Iris pigment epithelial cell (primary cell): ENCODE data around the gene DAAM2.

Source experiments
- DNase-seq: peaks from one replicate; pipeline ENCODE4 v3.0.0-alpha.2; 2011; ENCODE audit warnings: low read depth

DAAM2 gene

DNA sequence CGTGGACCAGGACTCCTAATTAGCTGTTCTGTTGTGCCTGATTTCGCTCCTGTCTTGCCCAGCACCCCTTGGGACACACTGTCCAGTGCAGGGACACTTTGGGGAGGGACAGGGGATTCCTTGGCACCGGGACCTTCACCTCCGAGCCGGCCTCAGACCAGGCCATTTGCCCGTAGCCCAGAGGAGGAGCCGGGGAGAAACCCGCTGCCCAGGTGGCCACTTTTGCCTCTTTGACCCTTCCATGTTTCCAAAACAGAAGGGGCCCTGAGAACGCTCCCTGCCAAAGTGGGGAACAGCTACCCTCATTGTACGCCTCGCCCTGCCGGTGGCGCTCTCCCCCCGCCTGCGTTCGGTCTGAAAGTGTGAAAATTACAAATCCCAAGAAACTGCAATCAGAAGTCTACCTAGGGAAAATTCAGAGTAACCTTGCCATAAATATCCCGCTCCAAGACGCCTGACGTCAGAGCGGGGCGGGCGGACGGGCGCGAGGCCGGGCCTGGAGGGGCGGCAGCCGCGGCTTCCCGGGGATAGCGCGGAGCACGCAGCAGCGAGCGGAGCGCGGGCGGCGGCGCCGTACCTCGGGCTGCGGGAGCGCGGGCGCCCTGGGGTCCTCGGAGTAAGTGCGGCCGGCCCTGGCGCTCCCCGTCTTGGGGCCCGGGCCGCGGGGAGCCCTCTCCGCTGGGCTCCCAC, at the start of gene DAAM2:
Gene DAAM2 (plus strand): TSS at position 527 of the 690 bp plus-strand sequence. CDS start 63,927 bp downstream, outside the sequence.
- peak; percentile 32 for DNase-seq

DNA sequence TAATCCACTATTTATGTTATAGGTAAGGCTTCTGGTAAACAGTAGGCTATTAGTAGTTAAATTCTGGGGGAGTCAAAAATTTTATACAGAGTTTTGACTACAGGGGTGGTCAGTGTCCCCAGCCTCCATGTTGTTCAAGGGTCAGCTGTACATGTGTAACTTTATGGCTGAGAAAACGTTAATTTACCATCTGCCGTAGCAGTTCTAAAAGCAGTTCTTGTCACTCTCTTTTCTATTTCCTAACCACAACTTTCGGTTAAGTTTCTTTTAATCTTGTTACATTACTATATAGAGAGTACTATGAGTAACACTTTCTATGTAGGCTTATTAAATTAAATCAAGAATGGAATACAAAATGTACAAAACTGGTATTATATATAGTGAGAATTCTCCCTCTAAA, 45.4 kb upstream of the DAAM2 start:
- DNase-seq: no peak

DNA sequence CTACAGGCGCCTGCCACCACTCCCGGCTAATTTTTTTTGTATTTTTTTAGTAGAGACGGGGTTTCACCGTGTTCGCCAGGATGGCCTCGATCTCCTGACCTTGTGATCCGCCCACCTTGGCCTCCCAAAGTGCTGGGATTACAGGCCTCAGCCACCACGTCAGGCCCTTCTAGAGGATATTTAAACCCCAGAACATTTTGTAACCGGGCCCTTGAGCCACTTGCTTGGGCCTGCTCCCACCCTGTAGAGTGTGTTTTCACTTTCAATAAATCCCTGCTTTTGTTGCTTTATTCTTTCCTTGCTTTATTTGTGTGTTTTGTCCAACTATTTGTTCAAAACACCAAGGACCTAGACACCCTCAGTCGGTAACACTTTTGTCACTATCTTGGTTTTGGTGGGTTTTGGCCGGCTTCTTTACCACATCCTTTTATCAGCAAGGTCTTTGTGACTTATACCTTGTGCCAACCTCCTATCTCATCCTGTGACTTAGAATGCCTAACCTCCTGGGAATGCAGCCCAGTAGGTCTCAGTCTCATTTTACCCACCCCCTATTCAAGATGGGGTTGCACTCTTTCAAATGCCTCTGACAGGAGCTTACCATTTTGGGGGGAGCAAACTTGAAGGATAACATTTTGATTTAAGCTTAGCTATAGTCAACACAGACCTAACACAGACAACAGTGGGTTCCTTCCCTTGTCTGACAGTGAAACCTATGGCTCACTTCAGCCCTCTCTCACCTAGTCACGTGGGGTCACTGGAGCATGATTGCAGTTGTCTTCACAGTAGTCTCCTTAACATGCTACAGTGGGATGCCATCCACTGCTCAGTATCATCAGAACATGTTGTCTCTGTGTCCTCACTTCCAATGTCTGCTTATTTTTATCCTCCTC, 39.1 kb upstream of the DAAM2 start:
- DNase-seq: no peak

DNA sequence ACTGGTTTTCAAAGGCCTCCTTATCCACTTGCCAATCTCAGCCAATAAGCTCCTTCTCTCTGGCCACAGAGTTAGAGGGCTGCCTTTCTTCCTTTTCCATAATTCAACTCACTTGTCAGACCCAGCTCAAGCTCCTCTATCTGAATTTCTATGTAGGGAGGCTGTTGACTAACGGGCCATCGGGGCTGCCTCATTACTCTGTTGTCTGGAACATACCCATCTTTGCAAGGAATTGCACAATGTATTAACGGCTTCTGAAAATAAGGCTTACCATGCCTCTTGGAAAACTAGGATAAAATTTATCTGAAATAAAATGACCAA, 38.5 kb upstream of the DAAM2 start:
- no peak for DNase-seq

DNA sequence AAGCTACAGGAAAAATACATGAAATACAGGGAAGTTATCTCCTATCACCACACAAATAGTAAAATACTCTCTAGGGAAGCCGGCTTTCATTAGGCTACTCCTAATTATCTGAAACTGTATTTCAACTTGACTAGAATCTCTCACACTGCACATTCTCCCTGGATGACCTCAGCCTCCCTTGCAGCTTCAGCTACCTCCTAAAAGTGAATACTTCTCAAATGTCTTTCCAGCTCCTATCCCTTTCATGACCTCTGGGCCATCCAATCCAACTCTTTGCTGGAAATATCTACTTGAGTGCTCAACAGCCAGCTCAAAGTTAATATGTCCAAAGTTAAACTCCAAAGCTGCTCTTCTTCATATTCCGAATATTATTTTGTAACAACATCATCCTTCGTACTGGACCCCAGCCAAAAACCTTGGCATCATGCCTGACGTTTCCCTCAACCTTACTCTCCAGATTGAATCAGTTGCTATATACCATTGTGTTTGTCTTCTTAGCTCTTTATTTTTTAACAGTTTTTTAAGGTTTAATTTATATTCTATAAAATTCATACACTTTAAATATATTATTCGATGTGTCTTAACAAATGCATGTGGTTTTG, 37.6 kb upstream of the DAAM2 start:
- DNase-seq: no peak

DNA sequence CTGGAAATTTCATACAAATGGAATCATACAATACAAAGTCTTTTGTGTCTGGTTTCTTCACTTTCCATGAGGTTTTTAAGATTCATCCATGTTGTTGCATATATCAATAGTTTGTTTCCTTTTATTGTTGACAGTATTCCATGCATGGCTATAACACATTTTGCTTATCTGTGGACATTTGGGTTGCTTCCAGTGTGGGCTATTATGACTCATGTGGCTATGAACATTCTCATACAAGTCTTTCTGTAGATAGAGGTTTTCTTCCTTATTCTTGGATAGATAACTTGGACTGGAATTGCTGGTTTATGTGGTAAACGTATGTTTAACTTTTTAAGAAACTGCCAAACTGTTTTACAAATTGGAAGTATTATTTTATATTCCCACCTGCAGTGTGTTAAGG, 36.9 kb upstream of the DAAM2 start:
- peak; percentile 38 for DNase-seq

DNA sequence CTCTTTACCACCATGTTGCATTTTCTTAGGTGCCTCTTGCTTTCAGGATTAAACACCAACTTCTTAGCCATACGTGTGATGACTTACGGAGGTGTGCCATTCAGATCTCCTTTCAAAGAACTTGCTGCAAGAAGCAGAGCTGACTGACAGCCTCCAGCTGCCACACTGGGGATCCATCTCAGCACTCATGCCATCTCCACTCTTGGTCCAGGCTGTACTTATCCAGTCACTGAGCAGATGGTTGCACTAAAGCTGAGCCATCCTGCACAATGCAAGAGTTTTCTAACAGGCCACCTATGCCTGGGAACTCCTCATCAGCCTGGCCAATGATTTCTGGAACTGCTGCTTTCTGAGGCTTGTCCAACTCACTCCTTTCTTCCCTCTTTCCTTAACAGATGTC, 35.6 kb upstream of the DAAM2 start:
- no peak for DNase-seq

DNA sequence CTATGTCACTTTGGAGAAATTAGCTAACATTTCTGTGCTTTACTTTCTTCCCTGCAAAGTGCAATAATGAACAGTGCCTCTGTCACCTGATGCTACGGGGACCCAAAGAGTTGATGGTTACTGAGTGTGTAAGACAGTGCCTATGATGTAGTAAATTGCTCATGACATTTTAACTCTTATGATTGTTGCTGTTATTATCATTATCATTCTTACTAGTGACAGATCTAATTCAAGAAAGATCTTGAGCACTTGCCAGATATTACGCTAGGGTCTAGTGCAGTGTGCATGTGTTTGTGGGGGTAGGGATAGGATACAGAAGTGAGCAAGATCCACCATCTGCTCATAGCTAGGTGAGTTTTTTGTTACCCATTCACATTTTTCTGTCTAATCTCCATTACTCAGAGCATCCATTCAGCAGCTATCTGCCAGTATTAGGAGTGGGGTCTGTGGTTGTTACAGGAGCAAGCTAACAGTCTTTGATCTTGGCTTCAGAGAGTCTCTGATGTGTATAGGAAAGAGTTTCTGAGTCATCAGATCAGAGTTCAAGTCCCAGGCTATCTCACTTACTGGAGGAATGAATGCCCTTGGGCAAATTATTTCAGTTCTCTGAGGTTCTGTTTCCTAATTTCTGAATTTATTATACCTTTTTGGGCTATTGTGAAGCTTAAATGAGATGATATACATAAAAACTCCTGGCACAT, 33.1 kb upstream of the DAAM2 start:
- DNase-seq: no peak

DNA sequence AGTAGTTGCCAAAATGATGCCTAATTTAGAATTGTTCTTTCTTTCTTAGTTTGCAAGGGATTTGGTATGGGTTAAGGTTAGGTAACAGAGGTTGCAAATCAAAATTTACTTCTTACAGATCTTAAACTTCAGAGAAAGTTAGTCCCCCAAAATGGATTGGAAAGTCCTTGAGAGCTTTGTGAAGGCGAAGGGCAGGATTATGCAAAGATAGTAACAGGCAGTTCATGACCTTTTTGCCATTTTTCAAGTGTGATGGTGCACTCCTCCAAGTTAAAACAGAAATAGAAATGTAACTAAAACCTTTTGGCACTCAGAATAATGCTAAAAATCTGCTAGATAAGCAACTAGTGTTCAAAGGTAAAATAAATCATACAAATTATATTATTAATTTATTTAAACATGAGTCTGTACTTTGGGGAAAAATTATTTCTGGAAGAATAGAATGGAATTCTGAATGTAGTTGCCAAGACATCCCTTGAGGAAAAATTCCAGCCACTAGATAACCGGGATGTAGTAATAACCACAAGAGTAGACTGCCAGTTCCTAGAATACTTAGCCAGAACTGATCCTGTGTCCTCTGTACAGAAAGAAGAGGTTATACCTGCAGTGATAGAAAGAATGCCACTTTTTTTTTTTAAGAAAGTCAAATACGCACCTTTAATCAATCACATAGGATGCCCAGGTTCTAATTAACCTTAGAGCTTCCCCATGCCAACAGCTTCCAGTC, 31.8 kb upstream of the DAAM2 start:
- DNase-seq: no peak

DNA sequence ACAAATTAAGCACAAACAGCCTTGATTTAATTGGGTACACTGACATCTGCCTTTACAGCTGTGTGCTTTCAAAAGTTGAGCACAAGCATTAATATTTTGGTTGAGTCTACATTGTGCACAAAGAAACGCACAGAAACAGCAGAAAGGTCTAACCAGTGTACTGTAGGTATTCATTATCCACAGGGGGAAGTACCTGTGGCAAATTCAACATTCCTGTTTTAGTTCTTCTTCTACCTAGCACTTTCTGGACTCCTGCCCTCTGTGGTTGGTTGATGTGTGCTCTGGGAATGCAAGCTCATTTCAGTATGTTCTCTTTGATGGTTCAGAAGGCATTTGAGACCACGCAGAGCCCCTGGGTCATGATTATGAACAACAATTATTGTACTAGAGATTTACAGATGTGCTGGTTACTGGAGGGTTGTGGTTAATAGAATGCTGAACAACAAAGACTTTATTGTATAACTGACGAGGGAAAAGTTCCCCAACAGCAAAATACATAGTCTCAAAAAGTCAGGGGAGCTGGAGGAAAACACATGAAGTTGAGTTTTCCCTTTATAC, 26.6 kb upstream of the DAAM2 start:
- no peak for DNase-seq

DNA sequence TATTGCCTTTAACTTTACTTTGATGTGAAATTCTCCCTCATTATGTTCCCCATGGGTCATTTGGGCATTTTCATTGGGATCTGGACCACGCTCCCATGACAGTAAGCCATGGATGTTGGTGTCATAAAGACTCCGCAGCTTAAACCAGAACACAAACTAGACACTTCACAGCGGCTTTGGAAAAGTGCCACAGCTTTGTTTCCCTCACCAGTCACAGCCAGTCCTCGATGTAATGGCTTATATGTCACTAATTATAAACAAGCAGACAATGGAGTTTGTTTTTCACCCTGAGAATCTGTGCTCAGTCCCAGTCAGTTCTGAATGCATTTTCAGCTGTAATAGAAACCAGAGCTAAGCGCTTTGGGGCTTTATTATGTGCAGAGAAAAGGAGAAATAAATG, 23.2 kb upstream of the DAAM2 start:
- no peak for DNase-seq

DNA sequence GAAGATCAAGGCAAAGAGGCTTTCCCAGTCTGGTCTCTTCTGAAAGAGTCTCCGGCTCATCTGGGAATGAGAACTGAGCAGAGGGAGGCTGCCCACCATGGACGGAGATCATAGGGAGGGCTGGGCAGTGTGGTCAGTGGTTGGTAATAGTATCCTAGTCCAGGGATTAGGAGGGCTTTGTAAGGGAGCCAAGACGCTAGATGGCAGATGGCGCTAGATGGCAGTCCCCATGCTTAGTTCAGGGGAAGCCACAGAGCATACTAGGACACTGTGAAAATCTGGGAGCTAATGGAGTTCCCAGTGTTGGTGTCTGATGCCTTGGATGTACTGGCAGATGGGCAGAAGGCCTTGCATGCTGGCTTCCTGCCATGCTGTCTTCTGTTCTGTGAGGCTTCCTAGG, 21.7 kb upstream of the DAAM2 start:
- no peak for DNase-seq

DNA sequence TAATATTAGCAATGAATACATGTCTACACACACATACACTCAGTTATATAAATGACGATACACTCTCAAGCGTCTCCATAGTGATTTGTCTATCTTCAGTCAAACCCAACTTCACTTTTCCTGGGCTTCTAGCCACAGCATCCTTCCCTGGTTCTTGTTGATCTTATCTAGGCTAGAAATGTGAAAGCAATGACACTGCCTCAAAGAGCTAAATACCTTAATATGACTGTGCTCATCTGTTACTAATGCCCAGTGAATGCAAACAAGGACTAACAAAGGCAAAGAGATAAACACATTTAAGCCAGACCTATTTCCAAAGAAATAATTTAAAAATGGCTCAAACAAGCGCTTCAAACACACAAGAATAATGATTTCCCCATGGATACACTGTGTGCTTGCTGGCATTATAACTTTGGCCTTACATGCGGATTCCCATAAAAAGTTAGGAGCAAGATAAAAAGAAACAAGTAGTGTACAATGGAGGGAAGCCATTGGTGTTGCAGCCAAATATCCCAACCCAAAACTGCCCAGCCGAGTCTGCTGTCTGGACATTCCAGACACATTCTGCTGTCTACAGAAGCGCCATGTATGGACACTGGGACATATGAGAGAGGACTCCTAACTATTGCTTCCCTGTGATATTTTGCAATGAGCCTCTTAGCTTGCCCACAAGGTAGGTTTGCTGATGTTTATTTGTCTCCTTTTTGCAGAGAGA, 19.5 kb upstream of the DAAM2 start:
- DNase-seq: peak; percentile 6

DNA sequence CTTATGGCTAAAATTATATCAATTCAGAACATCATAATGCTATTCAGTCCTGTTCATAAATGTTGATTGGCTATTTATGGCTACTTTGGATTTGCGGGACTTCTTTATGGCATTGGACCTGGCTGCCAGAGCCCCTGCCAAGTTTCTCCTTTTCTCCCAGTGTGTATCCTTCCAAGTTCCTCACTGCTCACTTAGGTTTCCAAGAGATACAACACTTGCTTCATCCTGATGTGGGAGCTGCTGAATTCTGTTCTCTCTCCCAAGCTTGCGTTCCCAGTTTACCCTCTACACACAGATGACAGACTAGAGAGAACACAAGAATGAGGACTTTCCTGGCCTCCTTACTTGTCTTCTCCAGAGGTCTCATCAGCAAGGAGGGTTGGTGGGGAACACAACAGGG, 18.4 kb upstream of the DAAM2 start:
- DNase-seq: no peak

DNA sequence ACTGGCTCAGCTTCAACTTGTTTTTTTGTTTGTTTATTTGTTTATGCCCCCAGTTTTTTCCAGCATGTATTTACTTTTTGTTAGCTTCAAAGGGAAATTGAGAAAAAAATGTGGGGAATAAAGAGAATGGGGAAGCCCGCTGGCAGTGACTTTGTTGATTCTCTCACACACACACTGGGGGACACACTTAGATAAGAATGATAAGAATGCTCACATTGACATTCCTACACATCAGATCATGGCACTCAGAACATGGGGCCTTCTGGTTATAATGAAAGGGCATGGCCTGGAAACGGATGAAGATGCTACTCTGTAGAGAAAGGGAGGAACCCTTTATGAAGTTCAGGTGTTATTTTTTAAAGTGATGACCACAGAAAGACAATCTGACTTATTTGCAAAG, 15.6 kb upstream of the DAAM2 start:
- no peak for DNase-seq

DNA sequence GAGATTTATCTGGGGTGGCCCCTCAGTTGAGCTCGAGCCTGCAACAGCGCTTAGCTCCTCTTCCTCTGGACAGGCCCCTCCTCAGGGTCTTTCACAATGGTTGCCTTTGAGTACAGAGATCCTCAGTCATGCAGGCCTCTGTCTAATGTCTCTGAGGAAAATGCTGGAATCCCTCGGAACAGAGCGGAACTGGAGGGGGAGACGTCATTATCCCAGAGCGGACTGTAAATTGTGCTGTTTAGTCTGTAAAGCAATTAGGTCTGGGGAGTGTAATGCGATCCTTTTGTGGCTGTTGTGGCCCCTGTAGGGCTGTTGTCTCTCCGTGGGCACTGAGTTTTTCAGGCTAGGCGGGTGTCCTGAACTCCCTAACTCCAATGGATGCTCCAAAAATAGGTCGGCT, 15.0 kb upstream of the DAAM2 start:
- DNase-seq: no peak

DNA sequence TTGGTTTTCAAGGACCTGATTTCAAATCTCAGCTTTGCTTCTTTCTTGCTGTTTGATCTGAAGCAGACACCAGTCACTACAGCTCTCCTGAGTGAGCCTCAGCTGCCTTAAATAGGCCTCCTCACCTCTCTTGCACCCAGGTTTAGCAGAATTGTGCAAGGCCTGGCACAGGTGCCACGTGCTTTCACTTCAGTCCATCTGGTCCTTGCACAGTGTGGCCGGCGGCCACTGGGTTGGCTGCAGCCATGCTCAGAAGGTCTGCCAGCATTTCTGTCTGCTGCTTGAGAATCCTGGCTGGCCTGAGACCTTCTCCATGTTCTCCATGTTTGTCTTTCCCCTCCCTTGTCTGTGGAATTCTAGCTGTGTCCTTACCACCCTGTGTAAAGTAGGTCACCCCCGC, 14.5 kb upstream of the DAAM2 start:
- no peak for DNase-seq

DNA sequence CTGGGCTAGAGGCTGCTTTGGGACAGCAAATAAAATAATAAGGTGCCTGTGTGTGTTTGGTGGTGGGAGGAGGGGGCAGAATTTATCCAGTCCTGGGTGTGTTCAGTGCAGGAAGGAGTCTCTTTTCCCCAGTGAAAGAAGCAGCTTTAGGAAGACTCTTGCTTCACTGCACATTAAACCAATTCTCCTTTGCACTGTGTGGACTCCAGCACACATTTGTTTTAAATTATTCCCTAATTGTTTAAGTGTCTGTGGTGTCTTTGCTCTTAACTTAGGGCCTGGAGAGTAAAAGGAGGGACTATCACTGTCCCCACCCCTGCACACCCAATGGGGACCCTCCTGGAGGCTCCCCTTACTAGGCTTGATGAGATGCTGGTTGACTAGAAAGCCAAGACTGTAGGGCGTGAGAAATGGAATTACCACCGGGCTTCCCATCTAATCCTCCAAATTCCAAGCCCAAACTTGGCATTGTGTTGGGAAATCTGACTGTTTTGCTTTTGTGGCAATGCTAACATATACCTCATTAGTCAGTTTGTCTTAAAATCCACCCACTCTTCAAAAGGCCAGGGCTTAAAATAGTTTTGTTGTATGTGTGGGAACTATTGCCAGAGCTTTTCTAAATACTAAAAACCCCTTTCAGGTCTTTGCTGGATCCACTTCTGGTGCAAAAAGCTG, 13.5 kb upstream of the DAAM2 start:
- DNase-seq: no peak

DNA sequence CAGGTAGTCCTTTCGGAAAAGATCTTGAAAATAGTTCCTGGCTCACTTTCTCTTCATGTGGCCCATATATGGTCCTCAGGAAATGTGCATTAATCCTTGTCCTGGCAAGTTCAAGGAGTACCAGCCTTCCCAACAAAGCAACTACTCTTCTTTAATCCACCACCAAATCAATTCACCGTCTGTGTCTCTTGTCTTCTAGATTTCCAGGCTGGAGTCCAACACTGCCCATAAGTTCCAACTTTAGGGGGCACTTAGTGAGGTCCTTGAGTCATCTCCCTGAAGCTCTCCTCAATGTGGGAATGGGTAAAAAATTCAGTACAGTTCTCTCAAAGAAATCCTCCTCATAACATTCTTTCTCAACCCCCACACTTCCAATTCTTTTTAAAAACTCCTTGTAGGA, 6.9 kb upstream of the DAAM2 start:
- no peak for DNase-seq

DNA sequence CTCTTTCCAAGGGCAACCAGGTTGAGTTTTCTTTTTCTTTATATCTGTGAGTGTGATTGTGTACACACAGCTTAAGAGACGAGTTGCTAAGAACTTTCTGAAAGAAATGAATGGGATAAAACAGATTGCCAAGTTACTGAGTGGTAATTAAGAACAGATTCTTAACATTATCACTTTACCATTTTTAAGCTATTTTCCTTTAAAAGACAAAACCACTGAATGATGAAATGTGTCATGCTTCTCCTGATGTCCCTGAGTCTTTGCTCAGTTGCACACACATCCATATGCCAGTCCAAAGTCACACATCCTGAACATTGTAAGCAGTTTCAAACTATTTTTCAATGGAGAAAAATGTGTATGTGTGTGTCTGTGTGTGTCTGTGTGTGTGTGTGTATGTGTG, 5.5 kb upstream of the DAAM2 start:
- DNase-seq: no peak
